Measurements from ENCODE around the gene TWNK.

DNA sequence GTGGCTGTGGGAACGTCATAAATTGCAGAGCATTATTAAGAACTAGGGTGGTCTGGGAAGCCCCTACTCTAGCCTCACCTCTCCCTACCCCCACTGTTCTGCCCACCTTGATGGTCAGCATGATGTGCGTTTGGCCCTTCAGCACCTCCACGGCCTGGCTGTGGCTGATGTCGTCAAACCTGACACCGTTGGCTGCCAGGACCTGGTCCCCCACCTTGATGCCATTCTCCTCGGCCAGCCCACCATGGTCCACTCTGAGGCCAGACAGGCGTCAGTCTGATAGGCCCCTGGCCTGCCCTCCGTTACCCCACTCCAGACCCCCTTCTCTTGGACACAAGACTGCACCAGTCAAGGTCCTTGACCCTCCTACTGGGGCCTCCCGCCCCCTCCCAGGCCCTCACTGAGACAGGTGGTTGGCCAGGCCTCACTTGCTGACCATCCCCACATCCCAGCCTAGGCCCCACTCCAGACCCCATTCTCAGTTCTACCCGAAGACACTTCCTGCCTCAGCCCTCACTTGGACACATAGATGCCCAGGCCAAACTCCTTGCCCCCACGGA, 34.4 kb downstream of the TWNK start:
- TF ChIP-seq, protein P1, sequence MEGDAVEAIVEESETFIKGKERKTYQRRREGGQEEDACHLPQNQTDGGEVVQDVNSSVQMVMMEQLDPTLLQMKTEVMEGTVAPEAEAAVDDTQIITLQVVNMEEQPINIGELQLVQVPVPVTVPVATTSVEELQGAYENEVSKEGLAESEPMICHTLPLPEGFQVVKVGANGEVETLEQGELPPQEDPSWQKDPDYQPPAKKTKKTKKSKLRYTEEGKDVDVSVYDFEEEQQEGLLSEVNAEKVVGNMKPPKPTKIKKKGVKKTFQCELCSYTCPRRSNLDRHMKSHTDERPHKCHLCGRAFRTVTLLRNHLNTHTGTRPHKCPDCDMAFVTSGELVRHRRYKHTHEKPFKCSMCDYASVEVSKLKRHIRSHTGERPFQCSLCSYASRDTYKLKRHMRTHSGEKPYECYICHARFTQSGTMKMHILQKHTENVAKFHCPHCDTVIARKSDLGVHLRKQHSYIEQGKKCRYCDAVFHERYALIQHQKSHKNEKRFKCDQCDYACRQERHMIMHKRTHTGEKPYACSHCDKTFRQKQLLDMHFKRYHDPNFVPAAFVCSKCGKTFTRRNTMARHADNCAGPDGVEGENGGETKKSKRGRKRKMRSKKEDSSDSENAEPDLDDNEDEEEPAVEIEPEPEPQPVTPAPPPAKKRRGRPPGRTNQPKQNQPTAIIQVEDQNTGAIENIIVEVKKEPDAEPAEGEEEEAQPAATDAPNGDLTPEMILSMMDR (IDR thresholded peaks at IDR 0.05) = no peak
- TF ChIP-seq POLR2A (IDR thresholded peaks at IDR 0.05) (no peak), POLR2AphosphoS5 (IDR thresholded peaks at IDR 0.05) (no peak)
